Measurements from ENCODE around the gene EPHA2.
"Not testable (repeated sequence)": the region's sequence is repeated elsewhere in the genome, so short reads cannot be mapped to it uniquely, and the experiment has no call there.

The EPHA2 gene

GRCh38 chr1:16155537-16156410, at the start of gene EPHA2:
TSS of gene EPHA2 (minus strand) at chr1:16156069. CDS start at chr1:16155932, 137 bp downstream.
- DNase-seq (ENCODE audit: low read depth, low spot score): no peak

GRCh38 chr1:16205334-16205671, 49.4 kb upstream of the EPHA2 start:
- DNase-seq (ENCODE audit: low read depth, low spot score): no peak

GRCh38 chr1:16204634-16205333, 48.9 kb upstream of the EPHA2 start:
- no peak for DNase-seq (ENCODE audit: low read depth, low spot score)

- no peak for DNase-seq (ENCODE audit: low read depth, low spot score)
Measured at GRCh38 chr1:16204216-16204615, 48.3 kb upstream of the EPHA2 start.

- DNase-seq (ENCODE audit: low read depth, low spot score): no peak
Measured at GRCh38 chr1:16203550-16203949, 47.7 kb upstream of the EPHA2 start.

- DNase-seq (ENCODE audit: low read depth, low spot score): no peak
Measured at GRCh38 chr1:16202281-16203210, 46.7 kb upstream of the EPHA2 start.

GRCh38 chr1:16199700-16200099, 43.8 kb upstream of the EPHA2 start:
- DNase-seq (ENCODE audit: low read depth, low spot score): no peak

- no peak for DNase-seq (ENCODE audit: low read depth, low spot score)
Measured at GRCh38 chr1:16199157-16199501, 43.3 kb upstream of the EPHA2 start.

- DNase-seq (ENCODE audit: low read depth, low spot score): no peak
Measured at GRCh38 chr1:16198444-16199156, 42.7 kb upstream of the EPHA2 start.

GRCh38 chr1:16196874-16197273, 41.0 kb upstream of the EPHA2 start:
- no peak for DNase-seq (ENCODE audit: low read depth, low spot score)

GRCh38 chr1:16196139-16196538, 40.3 kb upstream of the EPHA2 start:
- not testable (repeated sequence) for DNase-seq (ENCODE audit: low read depth, low spot score)

- DNase-seq (ENCODE audit: low read depth, low spot score): no peak
Measured at GRCh38 chr1:16195518-16195905, 39.6 kb upstream of the EPHA2 start.

GRCh38 chr1:16191916-16192546, 36.2 kb upstream of the EPHA2 start:
- DNase-seq (ENCODE audit: low read depth, low spot score): no peak

GRCh38 chr1:16191309-16191708, 35.4 kb upstream of the EPHA2 start:
- no peak for DNase-seq (ENCODE audit: low read depth, low spot score)

- no peak for DNase-seq (ENCODE audit: low read depth, low spot score)
Measured at GRCh38 chr1:16189921-16190621, 34.2 kb upstream of the EPHA2 start.

GRCh38 chr1:16189003-16189402, 33.1 kb upstream of the EPHA2 start:
- DNase-seq (ENCODE audit: low read depth, low spot score): no peak

GRCh38 chr1:16187748-16188401, 32.0 kb upstream of the EPHA2 start:
- DNase-seq (ENCODE audit: low read depth, low spot score): peak; percentile 58

GRCh38 chr1:16186655-16187235, 30.9 kb upstream of the EPHA2 start:
- DNase-seq (ENCODE audit: low read depth, low spot score): no peak

GRCh38 chr1:16184557-16185303, 28.9 kb upstream of the EPHA2 start:
- no peak for DNase-seq (ENCODE audit: low read depth, low spot score)
